WTC11 (cell line): ENCODE data around the gene FSTL1. TPM values are rescaled to one million over a fixed set of nuclear protein-coding genes. Genes with fewer than 3 reads are reported as not detected.

Experiments used
- CREM ChIP-seq: sonication (generic); formaldehyde crosslinking; IDR thresholded peaks from 2 replicates; pipeline ENCODE4 v1.8.1; 2022; ENCODE audit warnings: mild to moderate bottlenecking, missing genetic modification reagents, moderate library complexity
- ELF4 ChIP-seq: sonication (generic); formaldehyde crosslinking; IDR thresholded peaks from 2 replicates; pipeline ENCODE4 v1.8.1; 2022; ENCODE audit warnings: low read depth, mild to moderate bottlenecking, moderate library complexity, missing genetic modification reagents
- EMX1 ChIP-seq: fragments of 250-450 bp; sonication (Bioruptor Pico); IDR thresholded peaks from 2 replicates; pipeline ENCODE4 v1.8.0; 2021; ENCODE audit warnings: mild to moderate bottlenecking
- FOXK1 ChIP-seq: sonication (generic); formaldehyde crosslinking; IDR thresholded peaks from 2 replicates; pipeline ENCODE4 v1.8.0; 2022; ENCODE audit warnings: mild to moderate bottlenecking, moderate library complexity, missing genetic modification reagents
- NFATC4 ChIP-seq: fragments of 250-450 bp; sonication (Bioruptor Pico); IDR thresholded peaks from 2 replicates; pipeline ENCODE4 v1.9.0; 2021; ENCODE audit warnings: mild to moderate bottlenecking
- NFE2L1 ChIP-seq: sonication (generic); formaldehyde crosslinking; IDR thresholded peaks from 2 replicates; pipeline ENCODE4 v1.8.1; 2023; ENCODE audit warnings: missing genetic modification reagents
- NR1H2 ChIP-seq: sonication (generic); formaldehyde crosslinking; IDR thresholded peaks from 2 replicates; pipeline ENCODE4 v1.9.0; 2021; ENCODE audit warnings: mild to moderate bottlenecking, moderate library complexity, missing genetic modification reagents
- PRRX2 ChIP-seq: fragments of 250-450 bp; sonication (Bioruptor Pico); IDR thresholded peaks from 2 replicates; pipeline ENCODE4 v1.8.0; 2021; ENCODE audit warnings: mild to moderate bottlenecking
- RELA ChIP-seq: sonication (generic); formaldehyde crosslinking; IDR thresholded peaks from 2 replicates; pipeline ENCODE4 v1.8.1; 2022; ENCODE audit warnings: missing genetic modification reagents, mild to moderate bottlenecking, borderline replicate concordance
- SP1 ChIP-seq: sonication (generic); formaldehyde crosslinking; conservative IDR thresholded peaks from 2 replicates; pipeline ENCODE4 v1.8.1; 2022; ENCODE audit warnings: missing genetic modification reagents
- TEAD1 ChIP-seq: sonication (generic); formaldehyde crosslinking; IDR thresholded peaks from 2 replicates; pipeline ENCODE4 v1.8.0; 2022; ENCODE audit warnings: mild to moderate bottlenecking, missing genetic modification reagents
- TEAD4 ChIP-seq: sonication (generic); formaldehyde crosslinking; IDR thresholded peaks from 2 replicates; pipeline ENCODE4 v1.8.0; 2022; ENCODE audit warnings: mild to moderate bottlenecking, missing genetic modification reagents
- ZNF121 ChIP-seq: sonication (generic); formaldehyde crosslinking; IDR thresholded peaks from 2 replicates; pipeline ENCODE4 v1.8.0; 2023; ENCODE audit warnings: missing genetic modification reagents
- ZNF138 ChIP-seq: sonication (generic); formaldehyde crosslinking; conservative IDR thresholded peaks from 2 replicates; pipeline ENCODE4 v1.8.1; 2022; ENCODE audit warnings: mild to moderate bottlenecking, moderate library complexity, missing genetic modification reagents
- ZNF396 ChIP-seq: fragments of 250-450 bp; sonication (Bioruptor Pico); IDR thresholded peaks from 2 replicates; pipeline ENCODE4 v1.8.0; 2021; ENCODE audit warnings: mild to moderate bottlenecking, moderate library complexity, borderline replicate concordance
- ZNF416 ChIP-seq: fragments of 250-450 bp; sonication (Bioruptor Pico); IDR thresholded peaks from 2 replicates; pipeline ENCODE4 v1.9.0; 2021; ENCODE audit warnings: mild to moderate bottlenecking, inconsistent platforms
- total RNA-seq: library from RNA; stranded (reverse); gene quantifications from 3 replicates; pipeline ENCODE4 v1.2.3, GENCODE V29; 2021
- TF ChIP-seq, protein P1 (sequence below): sonication (generic); formaldehyde crosslinking; IDR thresholded peaks from 2 replicates; pipeline ENCODE4 v1.8.1; 2022; ENCODE audit warnings: low read depth, mild to moderate bottlenecking, moderate library complexity, missing genetic modification reagents, borderline replicate concordance
- TF ChIP-seq, protein P2 (sequence below): fragments of 250-450 bp; sonication (Bioruptor Pico); IDR thresholded peaks from 2 replicates; pipeline ENCODE4 v1.9.0; 2021; ENCODE audit warnings: moderate library complexity, mild to moderate bottlenecking, inconsistent platforms, borderline replicate concordance
- TF ChIP-seq, protein P3 (sequence below): sonication (generic); formaldehyde crosslinking; IDR thresholded peaks from 2 replicates; pipeline ENCODE4 v1.8.0; 2022; ENCODE audit warnings: missing genetic modification reagents
- TF ChIP-seq, protein P4 (sequence below): fragments of 200-600 bp; IDR thresholded peaks from 2 replicates; pipeline ENCODE4 v1.8.0; 2022; ENCODE audit warnings: antibody characterized with exemption
- TF ChIP-seq, protein P5 (sequence below): fragments of 250-450 bp; sonication (Bioruptor Pico); IDR thresholded peaks from 2 replicates; pipeline ENCODE4 v1.9.0; 2021; ENCODE audit warnings: mild to moderate bottlenecking
- TF ChIP-seq, protein P6 (sequence below): sonication (generic); formaldehyde crosslinking; IDR thresholded peaks from 2 replicates; pipeline ENCODE4 v1.8.1; 2023; ENCODE audit warnings: mild to moderate bottlenecking, missing genetic modification reagents, borderline replicate concordance
- TF ChIP-seq, protein P7 (sequence below): sonication (generic); formaldehyde crosslinking; IDR thresholded peaks from 2 replicates; pipeline ENCODE4 v1.8.0; 2023; ENCODE audit warnings: mild to moderate bottlenecking, missing genetic modification reagents

FSTL1 gene
- total RNA-seq, 1 experiment from 2014 or later = 271 TPM

DNA sequence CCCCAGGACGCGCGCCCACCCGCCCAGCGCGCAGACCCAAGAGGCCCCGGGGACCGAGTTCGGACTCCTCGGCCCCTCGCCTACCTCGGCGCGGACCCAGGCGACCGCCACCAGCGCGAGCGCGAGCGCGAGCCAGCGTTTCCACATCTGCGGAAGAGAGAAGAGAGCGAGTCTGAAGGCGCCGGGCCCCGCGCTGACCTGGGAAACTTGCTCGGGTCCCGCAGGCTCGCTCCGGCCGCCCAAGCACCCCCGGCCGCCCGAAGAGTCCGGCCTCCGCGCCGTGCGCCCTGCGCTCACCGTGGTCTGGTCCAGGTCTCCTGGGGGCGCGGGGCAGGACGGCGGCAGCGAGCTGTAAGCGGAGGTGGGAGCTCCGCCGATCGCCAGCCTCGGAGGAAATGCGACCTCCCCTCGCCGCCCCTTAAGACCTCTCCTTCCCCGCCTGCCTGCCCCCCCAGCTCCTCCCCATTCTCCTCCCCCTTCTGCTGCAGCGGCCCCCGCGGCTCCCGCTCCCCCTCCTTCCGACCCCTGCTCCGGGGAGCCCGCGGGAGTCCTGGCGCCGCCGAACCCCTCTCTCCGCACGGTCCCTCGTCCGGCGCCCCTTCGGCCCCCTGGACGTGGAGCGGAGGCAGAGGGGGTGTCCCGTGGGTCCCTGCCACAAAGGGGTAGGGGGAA is at the start of gene FSTL1 (continued):
- no peak for TF ChIP-seq NR1H2 (CRISPR knock-in tag)
- no peak for TF ChIP-seq FOXK1 (CRISPR knock-in tag)
- TF ChIP-seq, protein P1, sequence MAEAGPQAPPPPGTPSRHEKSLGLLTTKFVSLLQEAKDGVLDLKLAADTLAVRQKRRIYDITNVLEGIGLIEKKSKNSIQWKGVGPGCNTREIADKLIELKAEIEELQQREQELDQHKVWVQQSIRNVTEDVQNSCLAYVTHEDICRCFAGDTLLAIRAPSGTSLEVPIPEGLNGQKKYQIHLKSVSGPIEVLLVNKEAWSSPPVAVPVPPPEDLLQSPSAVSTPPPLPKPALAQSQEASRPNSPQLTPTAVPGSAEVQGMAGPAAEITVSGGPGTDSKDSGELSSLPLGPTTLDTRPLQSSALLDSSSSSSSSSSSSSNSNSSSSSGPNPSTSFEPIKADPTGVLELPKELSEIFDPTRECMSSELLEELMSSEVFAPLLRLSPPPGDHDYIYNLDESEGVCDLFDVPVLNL (CRISPR knock-in tag) = no peak; the same call in 1 of the 2 replicates
- TF ChIP-seq EMX1 (CRISPR knock-in tag) = no peak
- no peak for TF ChIP-seq ZNF396 (CRISPR knock-in tag)
- TF ChIP-seq, protein P2, sequence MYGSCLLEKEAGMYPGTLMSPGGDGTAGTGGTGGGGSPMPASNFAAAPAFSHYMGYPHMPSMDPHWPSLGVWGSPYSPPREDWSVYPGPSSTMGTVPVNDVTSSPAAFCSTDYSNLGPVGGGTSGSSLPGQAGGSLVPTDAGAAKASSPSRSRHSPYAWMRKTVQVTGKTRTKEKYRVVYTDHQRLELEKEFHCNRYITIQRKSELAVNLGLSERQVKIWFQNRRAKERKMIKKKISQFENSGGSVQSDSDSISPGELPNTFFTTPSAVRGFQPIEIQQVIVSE (CRISPR knock-in tag) = no peak
- no peak for TF ChIP-seq NFATC4 (CRISPR knock-in tag)
- TF ChIP-seq, protein P3, sequence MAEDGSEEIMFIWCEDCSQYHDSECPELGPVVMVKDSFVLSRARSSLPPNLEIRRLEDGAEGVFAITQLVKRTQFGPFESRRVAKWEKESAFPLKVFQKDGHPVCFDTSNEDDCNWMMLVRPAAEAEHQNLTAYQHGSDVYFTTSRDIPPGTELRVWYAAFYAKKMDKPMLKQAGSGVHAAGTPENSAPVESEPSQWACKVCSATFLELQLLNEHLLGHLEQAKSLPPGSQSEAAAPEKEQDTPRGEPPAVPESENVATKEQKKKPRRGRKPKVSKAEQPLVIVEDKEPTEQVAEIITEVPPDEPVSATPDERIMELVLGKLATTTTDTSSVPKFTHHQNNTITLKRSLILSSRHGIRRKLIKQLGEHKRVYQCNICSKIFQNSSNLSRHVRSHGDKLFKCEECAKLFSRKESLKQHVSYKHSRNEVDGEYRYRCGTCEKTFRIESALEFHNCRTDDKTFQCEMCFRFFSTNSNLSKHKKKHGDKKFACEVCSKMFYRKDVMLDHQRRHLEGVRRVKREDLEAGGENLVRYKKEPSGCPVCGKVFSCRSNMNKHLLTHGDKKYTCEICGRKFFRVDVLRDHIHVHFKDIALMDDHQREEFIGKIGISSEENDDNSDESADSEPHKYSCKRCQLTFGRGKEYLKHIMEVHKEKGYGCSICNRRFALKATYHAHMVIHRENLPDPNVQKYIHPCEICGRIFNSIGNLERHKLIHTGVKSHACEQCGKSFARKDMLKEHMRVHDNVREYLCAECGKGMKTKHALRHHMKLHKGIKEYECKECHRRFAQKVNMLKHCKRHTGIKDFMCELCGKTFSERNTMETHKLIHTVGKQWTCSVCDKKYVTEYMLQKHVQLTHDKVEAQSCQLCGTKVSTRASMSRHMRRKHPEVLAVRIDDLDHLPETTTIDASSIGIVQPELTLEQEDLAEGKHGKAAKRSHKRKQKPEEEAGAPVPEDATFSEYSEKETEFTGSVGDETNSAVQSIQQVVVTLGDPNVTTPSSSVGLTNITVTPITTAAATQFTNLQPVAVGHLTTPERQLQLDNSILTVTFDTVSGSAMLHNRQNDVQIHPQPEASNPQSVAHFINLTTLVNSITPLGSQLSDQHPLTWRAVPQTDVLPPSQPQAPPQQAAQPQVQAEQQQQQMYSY (CRISPR knock-in tag) = no peak
- TF ChIP-seq ZNF416 = no peak
- TF ChIP-seq TEAD1 (CRISPR knock-in tag) = peak; percentile 10; the same call in 1 of the 2 replicates
- peak; percentile 45; the same call in 1 of the 2 replicates for TF ChIP-seq NFE2L1 (CRISPR knock-in tag)
- no peak for TF ChIP-seq ZNF138 (CRISPR knock-in tag)
- no peak for TF ChIP-seq RELA (CRISPR knock-in tag)
- TF ChIP-seq, protein P4, sequence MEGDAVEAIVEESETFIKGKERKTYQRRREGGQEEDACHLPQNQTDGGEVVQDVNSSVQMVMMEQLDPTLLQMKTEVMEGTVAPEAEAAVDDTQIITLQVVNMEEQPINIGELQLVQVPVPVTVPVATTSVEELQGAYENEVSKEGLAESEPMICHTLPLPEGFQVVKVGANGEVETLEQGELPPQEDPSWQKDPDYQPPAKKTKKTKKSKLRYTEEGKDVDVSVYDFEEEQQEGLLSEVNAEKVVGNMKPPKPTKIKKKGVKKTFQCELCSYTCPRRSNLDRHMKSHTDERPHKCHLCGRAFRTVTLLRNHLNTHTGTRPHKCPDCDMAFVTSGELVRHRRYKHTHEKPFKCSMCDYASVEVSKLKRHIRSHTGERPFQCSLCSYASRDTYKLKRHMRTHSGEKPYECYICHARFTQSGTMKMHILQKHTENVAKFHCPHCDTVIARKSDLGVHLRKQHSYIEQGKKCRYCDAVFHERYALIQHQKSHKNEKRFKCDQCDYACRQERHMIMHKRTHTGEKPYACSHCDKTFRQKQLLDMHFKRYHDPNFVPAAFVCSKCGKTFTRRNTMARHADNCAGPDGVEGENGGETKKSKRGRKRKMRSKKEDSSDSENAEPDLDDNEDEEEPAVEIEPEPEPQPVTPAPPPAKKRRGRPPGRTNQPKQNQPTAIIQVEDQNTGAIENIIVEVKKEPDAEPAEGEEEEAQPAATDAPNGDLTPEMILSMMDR = no peak
- TF ChIP-seq ZNF121 = no peak
- TF ChIP-seq, protein P5, sequence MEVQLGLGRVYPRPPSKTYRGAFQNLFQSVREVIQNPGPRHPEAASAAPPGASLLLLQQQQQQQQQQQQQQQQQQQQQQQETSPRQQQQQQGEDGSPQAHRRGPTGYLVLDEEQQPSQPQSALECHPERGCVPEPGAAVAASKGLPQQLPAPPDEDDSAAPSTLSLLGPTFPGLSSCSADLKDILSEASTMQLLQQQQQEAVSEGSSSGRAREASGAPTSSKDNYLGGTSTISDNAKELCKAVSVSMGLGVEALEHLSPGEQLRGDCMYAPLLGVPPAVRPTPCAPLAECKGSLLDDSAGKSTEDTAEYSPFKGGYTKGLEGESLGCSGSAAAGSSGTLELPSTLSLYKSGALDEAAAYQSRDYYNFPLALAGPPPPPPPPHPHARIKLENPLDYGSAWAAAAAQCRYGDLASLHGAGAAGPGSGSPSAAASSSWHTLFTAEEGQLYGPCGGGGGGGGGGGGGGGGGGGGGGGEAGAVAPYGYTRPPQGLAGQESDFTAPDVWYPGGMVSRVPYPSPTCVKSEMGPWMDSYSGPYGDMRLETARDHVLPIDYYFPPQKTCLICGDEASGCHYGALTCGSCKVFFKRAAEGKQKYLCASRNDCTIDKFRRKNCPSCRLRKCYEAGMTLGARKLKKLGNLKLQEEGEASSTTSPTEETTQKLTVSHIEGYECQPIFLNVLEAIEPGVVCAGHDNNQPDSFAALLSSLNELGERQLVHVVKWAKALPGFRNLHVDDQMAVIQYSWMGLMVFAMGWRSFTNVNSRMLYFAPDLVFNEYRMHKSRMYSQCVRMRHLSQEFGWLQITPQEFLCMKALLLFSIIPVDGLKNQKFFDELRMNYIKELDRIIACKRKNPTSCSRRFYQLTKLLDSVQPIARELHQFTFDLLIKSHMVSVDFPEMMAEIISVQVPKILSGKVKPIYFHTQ = no peak
- peak; percentile 80 for TF ChIP-seq SP1 (CRISPR knock-in tag)
- TF ChIP-seq, protein P6, sequence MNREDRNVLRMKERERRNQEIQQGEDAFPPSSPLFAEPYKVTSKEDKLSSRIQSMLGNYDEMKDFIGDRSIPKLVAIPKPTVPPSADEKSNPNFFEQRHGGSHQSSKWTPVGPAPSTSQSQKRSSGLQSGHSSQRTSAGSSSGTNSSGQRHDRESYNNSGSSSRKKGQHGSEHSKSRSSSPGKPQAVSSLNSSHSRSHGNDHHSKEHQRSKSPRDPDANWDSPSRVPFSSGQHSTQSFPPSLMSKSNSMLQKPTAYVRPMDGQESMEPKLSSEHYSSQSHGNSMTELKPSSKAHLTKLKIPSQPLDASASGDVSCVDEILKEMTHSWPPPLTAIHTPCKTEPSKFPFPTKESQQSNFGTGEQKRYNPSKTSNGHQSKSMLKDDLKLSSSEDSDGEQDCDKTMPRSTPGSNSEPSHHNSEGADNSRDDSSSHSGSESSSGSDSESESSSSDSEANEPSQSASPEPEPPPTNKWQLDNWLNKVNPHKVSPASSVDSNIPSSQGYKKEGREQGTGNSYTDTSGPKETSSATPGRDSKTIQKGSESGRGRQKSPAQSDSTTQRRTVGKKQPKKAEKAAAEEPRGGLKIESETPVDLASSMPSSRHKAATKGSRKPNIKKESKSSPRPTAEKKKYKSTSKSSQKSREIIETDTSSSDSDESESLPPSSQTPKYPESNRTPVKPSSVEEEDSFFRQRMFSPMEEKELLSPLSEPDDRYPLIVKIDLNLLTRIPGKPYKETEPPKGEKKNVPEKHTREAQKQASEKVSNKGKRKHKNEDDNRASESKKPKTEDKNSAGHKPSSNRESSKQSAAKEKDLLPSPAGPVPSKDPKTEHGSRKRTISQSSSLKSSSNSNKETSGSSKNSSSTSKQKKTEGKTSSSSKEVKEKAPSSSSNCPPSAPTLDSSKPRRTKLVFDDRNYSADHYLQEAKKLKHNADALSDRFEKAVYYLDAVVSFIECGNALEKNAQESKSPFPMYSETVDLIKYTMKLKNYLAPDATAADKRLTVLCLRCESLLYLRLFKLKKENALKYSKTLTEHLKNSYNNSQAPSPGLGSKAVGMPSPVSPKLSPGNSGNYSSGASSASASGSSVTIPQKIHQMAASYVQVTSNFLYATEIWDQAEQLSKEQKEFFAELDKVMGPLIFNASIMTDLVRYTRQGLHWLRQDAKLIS (CRISPR knock-in tag) = peak; percentile 34; the same call in 1 of the 2 replicates
- TF ChIP-seq TEAD4 (CRISPR knock-in tag) = no peak
- 0 out of 2 replicates have a peak, but pooled peaks have one; percentile 18 for TF ChIP-seq ELF4 (CRISPR knock-in tag)
- TF ChIP-seq PRRX2 (CRISPR knock-in tag) = no peak
- TF ChIP-seq, protein P7, sequence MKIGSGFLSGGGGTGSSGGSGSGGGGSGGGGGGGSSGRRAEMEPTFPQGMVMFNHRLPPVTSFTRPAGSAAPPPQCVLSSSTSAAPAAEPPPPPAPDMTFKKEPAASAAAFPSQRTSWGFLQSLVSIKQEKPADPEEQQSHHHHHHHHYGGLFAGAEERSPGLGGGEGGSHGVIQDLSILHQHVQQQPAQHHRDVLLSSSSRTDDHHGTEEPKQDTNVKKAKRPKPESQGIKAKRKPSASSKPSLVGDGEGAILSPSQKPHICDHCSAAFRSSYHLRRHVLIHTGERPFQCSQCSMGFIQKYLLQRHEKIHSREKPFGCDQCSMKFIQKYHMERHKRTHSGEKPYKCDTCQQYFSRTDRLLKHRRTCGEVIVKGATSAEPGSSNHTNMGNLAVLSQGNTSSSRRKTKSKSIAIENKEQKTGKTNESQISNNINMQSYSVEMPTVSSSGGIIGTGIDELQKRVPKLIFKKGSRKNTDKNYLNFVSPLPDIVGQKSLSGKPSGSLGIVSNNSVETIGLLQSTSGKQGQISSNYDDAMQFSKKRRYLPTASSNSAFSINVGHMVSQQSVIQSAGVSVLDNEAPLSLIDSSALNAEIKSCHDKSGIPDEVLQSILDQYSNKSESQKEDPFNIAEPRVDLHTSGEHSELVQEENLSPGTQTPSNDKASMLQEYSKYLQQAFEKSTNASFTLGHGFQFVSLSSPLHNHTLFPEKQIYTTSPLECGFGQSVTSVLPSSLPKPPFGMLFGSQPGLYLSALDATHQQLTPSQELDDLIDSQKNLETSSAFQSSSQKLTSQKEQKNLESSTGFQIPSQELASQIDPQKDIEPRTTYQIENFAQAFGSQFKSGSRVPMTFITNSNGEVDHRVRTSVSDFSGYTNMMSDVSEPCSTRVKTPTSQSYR (CRISPR knock-in tag) = no peak; the same call in 1 of the 2 replicates
- TF ChIP-seq CREM (CRISPR knock-in tag) = no peak; the same call in 1 of the 2 replicates
